NT2/D1 (cell line): ENCODE data around the gene NKX2-4.
"Not testable (repeated sequence)": the region's sequence is repeated elsewhere in the genome, so short reads cannot be mapped to it uniquely, and the experiment has no call there.

Source experiments
- DNase-seq: peaks from one replicate; pipeline ENCODE4 v3.0.0-alpha.2; 2011; ENCODE audit warnings: low read depth, low spot score
- H3K27me3 ChIP-seq: 2 replicates; pipeline ENCODE4 v1.6.0; 2011; ENCODE audit warnings: mild to moderate bottlenecking; ENCODE audit not compliant: insufficient read length, insufficient read depth
- H3K36me3 ChIP-seq: 2 replicates; pipeline ENCODE4 v1.6.1; 2011; ENCODE audit warnings: mild to moderate bottlenecking, low read length, mixed read lengths; ENCODE audit not compliant: insufficient read depth, insufficient read length
- H3K4me1 ChIP-seq: 2 replicates; pipeline ENCODE4 v1.5.1; 2011; ENCODE audit not compliant: insufficient read depth, insufficient read length
- H3K4me3 ChIP-seq: 2 replicates; pipeline ENCODE4 v1.5.1; 2011; ENCODE audit warnings: low read depth; ENCODE audit not compliant: insufficient read length
- H3K9ac ChIP-seq: 2 replicates; pipeline ENCODE4 v1.6.0; 2011; ENCODE audit warnings: low read depth; ENCODE audit not compliant: insufficient read length
- H3K9me3 ChIP-seq: 2 replicates; pipeline ENCODE4 v1.5.1; 2011; ENCODE audit warnings: mild to moderate bottlenecking, low read length; ENCODE audit not compliant: insufficient read depth
- SUZ12 ChIP-seq: IDR thresholded peaks from 2 replicates; pipeline ENCODE4 v1.6.1; 2011; ENCODE audit not compliant: insufficient read length, insufficient read depth; ENCODE audit errors: extremely low read depth
- YY1 ChIP-seq: IDR thresholded peaks from 2 replicates; pipeline ENCODE4 v1.6.1; 2011; ENCODE audit not compliant: insufficient read length, insufficient read depth
- ZNF274 ChIP-seq: IDR thresholded peaks from 2 replicates; pipeline ENCODE4 v1.6.1; 2011; ENCODE audit warnings: mild to moderate bottlenecking, low read depth, low read length

The NKX2-4 gene

GRCh38 chr20:21430020-21430419, 32.7 kb upstream of the NKX2-4 start:
- H3K9ac ChIP-seq = no peak overlapping the region
- DNase-seq = no peak
- no peaks in the 10 kb centered on the region for H3K27me3 ChIP-seq
- H3K4me1 ChIP-seq = no peaks in the 10 kb centered on the region
- no peak overlapping the region for H3K4me3 ChIP-seq
- H3K9me3 ChIP-seq = no peaks in the 10 kb centered on the region
- no peak for TF ChIP-seq SUZ12
- TF ChIP-seq YY1 = no peak
- no peak for TF ChIP-seq ZNF274
- H3K36me3 ChIP-seq = no peaks in the 10 kb centered on the region

- Histone ChIP-seq H3K27me3 (no peaks in the 10 kb centered on the region), H3K36me3 (no peaks in the 10 kb centered on the region), H3K9ac (no peak overlapping the region), H3K4me3 (no peak overlapping the region), H3K9me3 (peaks cover 7% of the 10 kb centered on the region; the same call in 1 of the 2 replicates), H3K4me1 (no peaks in the 10 kb centered on the region)
- DNase-seq = no peak
- TF ChIP-seq SUZ12 = no peak
- TF ChIP-seq YY1 = no peak
- no peak for TF ChIP-seq ZNF274
Observed at GRCh38 chr20:21424846-21425245, 27.5 kb upstream of the NKX2-4 start.

DNA sequence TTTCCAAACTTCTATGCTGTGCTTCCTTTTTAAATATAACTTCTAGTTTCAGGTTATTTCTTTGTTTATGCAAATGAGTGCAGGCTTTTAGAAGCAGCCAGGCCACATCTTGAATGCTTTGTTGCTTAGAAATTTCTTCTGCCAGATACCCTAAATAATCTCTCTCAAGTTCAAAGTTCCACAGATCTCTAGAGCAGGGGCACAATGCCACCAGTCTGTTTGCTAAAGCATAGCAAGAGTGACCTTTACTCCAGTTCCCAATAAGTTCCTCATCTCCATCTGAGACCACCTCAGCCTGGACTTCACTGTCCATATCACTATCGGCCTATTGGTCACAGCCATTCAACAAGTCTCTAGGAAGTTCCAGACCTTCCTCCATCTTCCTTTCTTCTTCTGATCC, 26.4 kb upstream of the NKX2-4 start:
- not testable (repeated sequence) for DNase-seq, H3K27me3 ChIP-seq, H3K9ac ChIP-seq, H3K4me1 ChIP-seq, H3K4me3 ChIP-seq, H3K9me3 ChIP-seq, H3K36me3 ChIP-seq

GRCh38 chr20:21421601-21422236, 24.4 kb upstream of the NKX2-4 start:
- H3K9me3 ChIP-seq = peaks cover 7% of the 10 kb centered on the region; the same call in 1 of the 2 replicates
- no peaks in the 10 kb centered on the region for H3K36me3 ChIP-seq
- H3K9ac ChIP-seq = no peak overlapping the region
- no peaks in the 10 kb centered on the region for H3K4me1 ChIP-seq
- TF ChIP-seq SUZ12 (no peak), ZNF274 (no peak), YY1 (no peak)
- no peaks in the 10 kb centered on the region for H3K27me3 ChIP-seq
- H3K4me3 ChIP-seq = no peak overlapping the region
- no peak for DNase-seq

DNA sequence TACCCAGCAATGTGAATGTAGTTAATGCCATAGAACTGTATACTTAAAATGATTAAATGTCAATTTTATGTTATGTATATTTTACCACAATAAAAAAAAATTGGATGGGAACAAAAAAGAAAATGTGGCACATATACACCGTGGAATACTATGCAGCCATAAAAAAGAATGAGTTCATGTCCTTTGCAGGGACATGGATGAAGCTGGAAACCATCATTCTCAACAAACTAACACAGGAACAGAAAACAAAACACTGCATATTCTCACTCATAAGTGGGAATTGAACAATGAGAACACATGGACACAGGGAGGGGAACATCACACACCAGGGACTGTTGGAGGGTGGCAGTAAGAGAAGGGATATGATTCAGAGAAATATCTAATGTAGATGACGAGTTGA, 21.8 kb upstream of the NKX2-4 start:
- H3K9ac ChIP-seq, H3K9me3 ChIP-seq, H3K4me1 ChIP-seq, H3K36me3 ChIP-seq, H3K4me3 ChIP-seq, DNase-seq, H3K27me3 ChIP-seq: not testable (repeated sequence)

DNA sequence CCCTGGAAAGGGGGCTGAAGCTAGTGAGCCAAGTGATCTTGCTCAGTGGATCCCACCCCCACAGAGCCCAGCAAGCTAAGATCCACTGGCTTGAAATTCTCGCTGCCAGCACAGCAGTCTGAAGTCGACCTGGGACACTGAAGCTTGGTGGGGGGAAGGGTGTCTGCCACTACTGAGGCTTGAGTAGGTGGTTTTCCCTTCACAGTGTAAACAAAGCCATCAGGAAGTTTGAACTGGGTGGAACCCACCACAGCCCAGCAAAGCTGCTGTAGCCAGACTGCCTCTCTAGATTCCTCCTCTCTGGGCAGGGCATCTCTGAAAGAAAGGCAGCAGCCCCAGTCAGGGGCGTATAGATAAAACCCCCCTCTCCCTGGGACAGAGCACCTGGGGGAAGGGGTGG, 16.7 kb upstream of the NKX2-4 start:
- H3K36me3 ChIP-seq, H3K9me3 ChIP-seq, H3K9ac ChIP-seq, DNase-seq, H3K27me3 ChIP-seq, H3K4me3 ChIP-seq, H3K4me1 ChIP-seq: not testable (repeated sequence)

- no peaks in the 10 kb centered on the region for H3K27me3 ChIP-seq
- DNase-seq = no peak
- peaks cover 1% of the 10 kb centered on the region for H3K4me1 ChIP-seq
- no peaks in the 10 kb centered on the region for H3K36me3 ChIP-seq
- no peak overlapping the region for H3K9ac ChIP-seq
- TF ChIP-seq SUZ12 (no peak), ZNF274 (no peak), YY1 (no peak)
- H3K9me3 ChIP-seq = no peaks in the 10 kb centered on the region
- no peak overlapping the region for H3K4me3 ChIP-seq
Observed at GRCh38 chr20:21411725-21412124, 14.4 kb upstream of the NKX2-4 start.

GRCh38 chr20:21399005-21399475, 1.7 kb upstream of the NKX2-4 start:
- no peaks in the 10 kb centered on the region for H3K4me1 ChIP-seq
- TF ChIP-seq SUZ12 (no peak), YY1 (no peak), ZNF274 (no peak)
- no peaks in the 10 kb centered on the region for H3K9me3 ChIP-seq
- H3K4me3 ChIP-seq = no peak overlapping the region
- no peak overlapping the region for H3K9ac ChIP-seq
- DNase-seq = no peak
- peaks cover 67% of the 10 kb centered on the region for H3K27me3 ChIP-seq
- H3K36me3 ChIP-seq = no peaks in the 10 kb centered on the region
